ENCODE measurements around the gene CFLAR. TPM values are rescaled to one million over a fixed set of nuclear protein-coding genes. Genes with fewer than 3 reads are reported as not detected.

The CFLAR gene
- total and polyA plus RNA-seq, 9 of the 15 experiments (the other 6 are each of a cell fraction or from before 2014, with no cell fraction given) = 27.5 to 102 (median 54.0) TPM

GRCh38 chr2:201126308-201127151 is 10.6 kb downstream of the CFLAR start (continued):
- TF ChIP-seq, protein P1, sequence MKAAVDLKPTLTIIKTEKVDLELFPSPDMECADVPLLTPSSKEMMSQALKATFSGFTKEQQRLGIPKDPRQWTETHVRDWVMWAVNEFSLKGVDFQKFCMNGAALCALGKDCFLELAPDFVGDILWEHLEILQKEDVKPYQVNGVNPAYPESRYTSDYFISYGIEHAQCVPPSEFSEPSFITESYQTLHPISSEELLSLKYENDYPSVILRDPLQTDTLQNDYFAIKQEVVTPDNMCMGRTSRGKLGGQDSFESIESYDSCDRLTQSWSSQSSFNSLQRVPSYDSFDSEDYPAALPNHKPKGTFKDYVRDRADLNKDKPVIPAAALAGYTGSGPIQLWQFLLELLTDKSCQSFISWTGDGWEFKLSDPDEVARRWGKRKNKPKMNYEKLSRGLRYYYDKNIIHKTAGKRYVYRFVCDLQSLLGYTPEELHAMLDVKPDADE (conservative IDR thresholded peaks at IDR 0.05; ENCODE audit: control insufficient read depth, low read depth, low read length) = no peak
- TF ChIP-seq ZNF589 (CRISPR knock-in tag; IDR thresholded peaks at IDR 0.05; ENCODE audit: low read depth) (peak; percentile 99), HNRNPL (IDR thresholded peaks at IDR 0.05; ENCODE audit: low read depth, low read length) (no peak), HNRNPLL (IDR thresholded peaks at IDR 0.05; ENCODE audit: low read depth, low read length, poor library complexity, severe bottlenecking) (no peak), CBX1 (IDR thresholded peaks at IDR 0.05; ENCODE audit: low read depth) (no peak), CSDE1 (IDR thresholded peaks at IDR 0.05) (no peak), ZNF165 (CRISPR knock-in tag; IDR thresholded peaks at IDR 0.05; ENCODE audit: borderline replicate concordance) (peak; percentile 99), ZNF668 (CRISPR knock-in tag; IDR thresholded peaks at IDR 0.05) (peak; percentile 99), PTRF (tag; IDR thresholded peaks at IDR 0.05) (peak; percentile 97), LEF1 (IDR thresholded peaks at IDR 0.05) (no peak), CREM (IDR thresholded peaks at IDR 0.05; ENCODE audit: low read depth) (no peak), HMG20B (CRISPR knock-in tag; IDR thresholded peaks at IDR 0.05) (peak; percentile 80), ZKSCAN8 (CRISPR knock-in tag; IDR thresholded peaks at IDR 0.05) (peak; percentile 96), TAF1 (IDR thresholded peaks at IDR 0.05; ENCODE audit: control insufficient read depth, extremely low read depth, insufficient read depth, low read length, severe bottlenecking) (no peak), ZNF79 (CRISPR knock-in tag; IDR thresholded peaks at IDR 0.05; ENCODE audit: low read depth) (peak; percentile 99), MTA1 (IDR thresholded peaks at IDR 0.05; ENCODE audit: borderline replicate concordance) (peak; percentile 57; the same call in 1 of the 2 replicates), SMARCB1 (IDR thresholded peaks at IDR 0.05; ENCODE audit: insufficient read length, low read depth) (no peak), ZNF24 (IDR thresholded peaks at IDR 0.05) (no peak), POLR3A (IDR thresholded peaks at IDR 0.05; ENCODE audit: borderline replicate concordance, extremely low read depth, insufficient read depth, insufficient read length) (no peak), ZNF780A (CRISPR knock-in tag; IDR thresholded peaks at IDR 0.05) (peak; percentile 91), TSHZ1 (CRISPR knock-in tag; IDR thresholded peaks at IDR 0.05) (peak; percentile 98), GTF2E2 (tag; IDR thresholded peaks at IDR 0.05) (peak; percentile 92), RHOXF2B (CRISPR knock-in tag; conservative IDR thresholded peaks at IDR 0.05) (peak; percentile 98), CEBPG (CRISPR knock-in tag; IDR thresholded peaks at IDR 0.05) (no peak), CEBPG (tag; conservative IDR thresholded peaks at IDR 0.05 in 1 of 2, IDR thresholded peaks at IDR 0.05 in 1 of 2) (peak in 1 of 2 experiments; percentile 36; a peak in 1 of 4 replicates)

Data from K562 (cell line).